Eye (tissue), 1 donor: ENCODE measurements around the gene MMP17.

Experiments
- DNase-seq: peaks from one replicate; pipeline ENCODE4 v3.0.0-alpha.2; 2015

Gene MMP17

DNA sequence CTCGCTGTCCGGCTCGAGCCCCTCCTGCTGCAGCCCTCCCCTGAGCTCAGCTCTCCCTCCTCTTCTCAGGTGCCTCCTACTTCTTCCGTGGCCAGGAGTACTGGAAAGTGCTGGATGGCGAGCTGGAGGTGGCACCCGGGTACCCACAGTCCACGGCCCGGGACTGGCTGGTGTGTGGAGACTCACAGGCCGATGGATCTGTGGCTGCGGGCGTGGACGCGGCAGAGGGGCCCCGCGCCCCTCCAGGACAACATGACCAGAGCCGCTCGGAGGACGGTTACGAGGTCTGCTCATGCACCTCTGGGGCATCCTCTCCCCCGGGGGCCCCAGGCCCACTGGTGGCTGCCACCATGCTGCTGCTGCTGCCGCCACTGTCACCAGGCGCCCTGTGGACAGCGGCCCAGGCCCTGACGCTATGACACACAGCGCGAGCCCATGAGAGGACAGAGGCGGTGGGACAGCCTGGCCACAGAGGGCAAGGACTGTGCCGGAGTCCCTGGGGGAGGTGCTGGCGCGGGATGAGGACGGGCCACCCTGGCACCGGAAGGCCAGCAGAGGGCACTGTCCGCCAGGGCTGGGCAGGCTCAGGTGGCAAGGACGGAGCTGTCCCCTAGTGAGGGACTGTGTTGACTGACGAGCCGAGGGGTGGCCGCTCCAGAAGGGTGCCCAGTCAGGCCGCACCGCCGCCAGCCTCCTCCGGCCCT, 22.8 kb downstream of the MMP17 start:
- DNase-seq: no peak

DNA sequence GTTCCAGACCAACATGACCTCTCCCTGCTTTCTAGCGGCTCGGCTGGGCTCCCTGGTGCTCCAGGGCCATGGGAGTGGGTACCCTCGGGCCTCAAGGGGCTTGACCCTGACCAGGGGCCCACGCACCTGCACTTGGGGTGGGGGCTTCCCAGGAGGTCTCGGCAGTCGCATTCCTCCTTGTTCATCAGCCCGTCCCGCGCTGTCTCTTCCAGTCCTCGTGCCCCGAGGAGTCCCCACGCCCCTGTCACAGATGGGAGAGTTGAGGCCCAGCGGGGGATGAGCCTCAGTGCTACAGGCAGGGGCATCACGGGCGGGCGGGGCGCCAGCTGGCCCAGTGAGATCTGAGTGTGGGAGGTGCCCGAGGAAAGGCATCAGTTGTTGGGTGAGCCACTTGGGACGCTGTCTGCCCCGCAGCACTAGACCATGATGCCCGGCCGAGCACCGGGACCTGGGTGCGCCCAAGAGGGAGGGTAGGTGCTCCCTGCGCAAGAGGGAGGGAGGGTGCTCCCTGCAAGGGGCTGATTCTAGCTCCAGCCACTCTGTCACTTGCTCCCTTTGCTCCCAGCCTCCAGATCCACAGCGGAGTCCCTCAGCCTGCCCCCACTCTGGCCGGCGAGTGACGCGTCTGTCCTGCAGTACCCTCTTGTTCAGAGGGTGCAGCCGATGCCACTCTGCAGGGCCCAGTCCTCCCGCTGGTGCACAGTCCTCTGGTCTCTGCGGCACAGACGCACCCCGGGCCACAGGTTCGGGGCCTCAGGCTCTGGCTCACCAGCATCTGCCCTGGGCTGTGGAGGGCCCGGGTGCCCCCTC, 23.8 kb downstream of the MMP17 start:
- DNase-seq: no peak

DNA sequence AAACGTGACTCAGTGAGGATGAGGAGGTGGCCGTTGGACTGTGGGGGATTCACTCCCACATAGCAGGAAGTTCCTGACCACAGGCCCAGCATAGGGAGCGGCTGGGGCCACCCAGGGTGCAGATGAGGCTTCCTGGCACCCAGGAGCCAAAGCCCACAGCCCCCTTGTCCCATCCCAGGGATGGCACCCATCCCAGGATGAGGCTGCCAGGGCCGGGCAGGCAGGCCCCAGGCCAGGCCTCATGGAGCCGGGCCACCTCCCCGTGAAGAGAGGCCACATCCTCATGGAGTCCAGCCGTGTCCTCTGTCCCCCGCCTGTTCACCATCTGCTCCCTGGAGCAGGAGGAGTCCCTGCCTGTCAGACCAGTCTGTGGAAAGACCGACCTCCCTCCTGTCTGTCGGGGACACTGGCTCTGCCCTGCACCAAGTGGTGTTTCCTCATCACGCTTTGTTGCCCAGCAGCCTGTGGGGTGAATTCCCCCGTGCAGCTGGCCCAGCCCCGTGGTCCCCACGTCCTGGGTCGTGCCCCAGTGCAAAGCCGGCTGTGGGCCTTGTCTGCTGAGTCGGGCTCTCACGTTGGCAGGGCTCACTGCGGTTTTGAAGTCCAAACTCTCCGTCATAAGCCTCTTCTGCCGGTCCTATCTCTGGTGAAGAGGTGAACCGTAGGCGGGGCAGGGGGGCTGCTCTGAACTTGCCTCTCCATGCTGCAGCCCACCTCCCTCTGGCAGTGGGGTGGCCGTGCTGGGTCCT, 24.5 kb downstream of the MMP17 start:
- DNase-seq: no peak

DNA sequence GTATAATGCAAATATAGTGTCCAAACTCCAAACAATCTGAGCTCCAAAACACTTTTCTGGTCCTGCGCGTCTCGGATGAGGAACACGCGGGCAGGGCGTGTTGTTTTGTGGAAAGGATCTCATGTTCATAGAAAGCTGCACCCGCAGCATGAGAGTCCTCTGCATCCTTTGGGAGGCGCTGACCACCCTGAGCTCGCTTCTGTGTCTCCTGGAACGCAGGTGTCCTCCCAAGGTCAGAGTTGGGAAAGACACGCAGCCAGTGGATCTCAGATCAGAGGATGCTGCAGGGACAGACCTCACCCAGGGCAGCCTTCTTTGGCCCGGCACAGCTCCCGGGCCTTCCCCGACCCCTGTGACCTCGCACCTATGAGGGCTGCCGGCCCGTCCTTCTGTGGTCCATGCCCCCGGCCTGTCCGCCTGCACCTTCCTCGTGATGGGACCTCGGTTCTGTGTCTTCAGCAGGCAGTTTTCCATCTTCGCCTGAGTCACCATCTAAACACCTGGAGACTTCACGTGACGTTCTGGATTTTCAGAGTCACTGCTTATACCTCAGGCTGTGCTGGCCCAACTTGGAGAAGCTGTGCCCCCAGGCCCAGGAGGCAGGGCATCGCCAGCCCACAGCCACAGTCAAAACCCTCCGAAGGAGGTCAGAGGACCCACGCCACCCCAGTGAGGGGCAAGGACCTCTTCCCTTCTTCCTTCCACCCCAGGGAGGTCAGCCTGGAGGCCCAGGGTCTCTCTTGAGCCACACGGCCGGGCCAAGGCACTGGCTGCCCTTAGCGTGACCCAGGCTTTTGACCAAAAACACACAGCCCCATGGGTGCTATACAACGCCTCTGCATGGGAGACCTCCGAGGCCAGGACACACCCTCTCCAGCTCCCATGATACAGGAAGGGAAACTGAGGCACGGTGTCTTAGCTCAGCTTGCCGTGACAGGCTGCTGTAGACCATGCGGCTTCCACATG, 25.9 kb downstream of the MMP17 start:
- DNase-seq: no peak

DNA sequence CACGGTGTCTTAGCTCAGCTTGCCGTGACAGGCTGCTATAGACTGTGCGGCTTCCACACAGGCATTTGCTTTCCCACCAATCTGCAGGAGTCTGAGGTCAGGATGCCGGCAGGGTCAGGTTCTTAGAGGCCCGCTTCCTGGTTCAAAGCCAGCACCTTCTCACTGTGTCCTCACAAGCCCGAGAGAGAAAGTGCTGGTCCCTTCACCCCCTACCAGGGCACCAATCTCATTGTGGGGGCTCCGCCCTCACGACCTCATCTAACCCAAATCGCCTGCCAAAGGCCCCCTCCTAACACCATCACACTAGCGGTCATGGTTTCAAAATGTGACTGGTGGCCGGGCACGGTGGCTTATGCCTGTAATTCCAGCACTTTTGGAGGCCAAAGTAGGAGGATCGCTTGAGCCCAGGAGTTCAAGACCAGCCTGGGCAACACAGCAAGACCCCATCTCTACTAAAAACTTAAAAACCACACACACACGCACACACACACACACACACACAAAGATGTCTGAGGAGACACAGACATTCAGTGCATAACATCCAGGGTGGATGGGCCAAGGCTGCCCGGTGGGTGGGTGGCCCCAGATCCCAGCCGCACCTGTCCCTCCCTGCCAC, 26.8 kb downstream of the MMP17 start:
- no peak for DNase-seq

DNA sequence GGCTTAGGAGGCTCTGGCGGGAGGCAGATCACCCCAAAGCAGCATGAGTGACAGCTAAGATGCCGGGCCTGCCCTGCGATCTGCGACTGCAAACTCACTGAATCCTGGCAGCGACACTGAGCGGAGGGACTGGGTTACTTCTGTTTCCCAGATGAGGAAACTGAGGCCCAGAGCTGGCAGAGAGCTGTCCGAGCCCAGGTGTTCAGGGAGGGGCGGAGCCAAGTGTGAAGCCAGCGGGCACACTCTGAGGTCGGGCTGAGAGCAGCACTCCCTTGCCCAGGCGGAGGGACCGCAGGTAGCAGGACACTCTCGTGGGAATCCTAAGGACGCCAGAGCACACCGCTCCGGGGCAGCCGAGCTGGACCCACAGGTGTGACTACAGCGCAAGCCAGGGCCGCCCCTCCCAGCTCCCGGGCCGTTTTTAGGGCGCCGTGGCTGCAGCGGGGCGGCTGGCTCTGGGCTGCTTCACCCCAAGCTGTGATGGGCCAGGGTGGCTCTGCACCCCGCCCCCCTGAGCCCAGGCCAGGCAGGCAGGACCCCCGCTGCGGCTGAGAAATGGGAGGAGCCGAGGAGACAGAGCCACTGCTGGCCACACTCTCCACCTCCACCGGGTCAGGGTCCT, 27.4 kb downstream of the MMP17 start:
- no peak for DNase-seq

DNA sequence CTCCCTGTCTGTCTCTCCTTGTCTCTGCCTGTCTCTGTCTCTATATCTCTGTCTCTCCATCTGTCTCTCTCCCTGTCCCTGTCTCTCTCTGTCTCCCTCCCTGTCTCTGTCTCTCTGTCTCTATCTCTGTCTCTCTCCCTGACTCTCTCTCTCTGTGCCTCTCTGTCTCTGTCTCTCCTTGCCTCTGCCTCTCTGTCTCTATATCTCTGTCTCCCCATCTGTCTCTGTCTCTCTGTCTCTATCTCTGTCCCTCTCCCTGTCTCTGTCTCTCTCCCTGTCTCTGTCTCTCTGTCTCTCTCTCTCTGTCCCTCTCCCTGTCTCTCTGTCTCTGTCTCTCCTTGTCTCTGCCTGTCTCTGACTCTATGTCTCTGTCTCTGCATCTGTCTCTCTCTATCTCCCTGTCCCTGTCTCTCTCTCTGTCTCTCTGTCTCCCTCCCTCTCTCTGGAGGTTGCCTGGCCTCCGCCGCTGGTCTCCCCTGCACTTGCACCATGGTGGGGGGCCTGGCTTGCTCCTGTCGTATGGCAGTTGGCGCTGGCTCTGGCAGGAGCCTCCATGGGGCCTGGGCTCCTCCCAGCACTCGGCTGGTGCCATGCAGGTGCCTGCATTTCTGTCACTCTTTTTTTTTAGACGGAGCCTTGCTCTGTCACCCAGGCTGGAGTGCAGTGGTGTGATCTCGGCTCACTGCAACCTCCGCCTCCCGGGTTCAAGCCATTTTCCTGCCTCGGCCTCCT, 28.3 kb downstream of the MMP17 start:
- no peak for DNase-seq

DNA sequence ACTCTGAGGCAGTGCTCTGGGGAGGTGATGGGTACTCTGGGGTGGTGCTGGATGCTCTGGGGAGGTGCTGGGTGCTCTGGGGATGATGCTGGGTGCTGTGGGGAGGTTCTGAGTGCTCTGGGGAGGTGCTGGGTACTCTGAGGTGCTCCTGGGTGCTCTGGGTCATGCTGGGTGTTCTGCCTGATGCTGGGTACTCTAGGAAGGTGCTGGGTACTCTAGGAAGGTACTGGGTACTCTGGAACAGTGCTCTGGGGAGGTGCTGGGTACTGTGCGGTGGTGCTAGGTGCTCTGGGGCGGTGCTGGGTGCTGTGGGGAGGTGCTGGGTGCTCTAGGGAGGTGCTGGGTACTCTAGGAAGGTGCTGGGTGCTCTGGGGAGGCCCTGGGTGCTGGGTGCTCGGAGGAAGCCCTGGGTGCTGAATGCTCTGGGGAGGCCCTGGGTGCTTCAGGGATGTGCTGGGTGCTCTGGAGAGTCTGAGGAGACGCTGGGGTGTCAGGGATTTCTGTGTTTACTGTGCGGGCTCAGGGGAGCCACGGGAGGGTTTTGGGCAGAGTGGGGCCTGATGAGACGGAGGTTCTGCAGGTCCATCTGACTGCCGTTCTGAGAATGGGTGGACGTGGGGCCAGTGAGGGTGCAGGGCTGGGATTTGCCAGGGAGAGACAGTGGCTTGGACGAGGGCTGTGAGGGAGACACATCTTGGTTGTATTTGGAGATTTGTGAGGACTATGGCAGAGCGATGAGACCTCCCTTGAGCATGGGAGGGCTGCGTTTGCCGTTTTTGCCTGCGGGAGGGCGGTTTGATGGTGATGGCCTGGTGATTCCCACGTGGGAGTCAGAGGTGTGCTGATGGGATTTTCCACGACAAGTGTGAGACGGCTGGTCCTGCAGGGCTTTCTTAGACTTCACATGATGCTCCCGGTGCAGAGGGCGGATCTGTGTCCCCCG, 30.0 kb downstream of the MMP17 start:
- no peak for DNase-seq

DNA sequence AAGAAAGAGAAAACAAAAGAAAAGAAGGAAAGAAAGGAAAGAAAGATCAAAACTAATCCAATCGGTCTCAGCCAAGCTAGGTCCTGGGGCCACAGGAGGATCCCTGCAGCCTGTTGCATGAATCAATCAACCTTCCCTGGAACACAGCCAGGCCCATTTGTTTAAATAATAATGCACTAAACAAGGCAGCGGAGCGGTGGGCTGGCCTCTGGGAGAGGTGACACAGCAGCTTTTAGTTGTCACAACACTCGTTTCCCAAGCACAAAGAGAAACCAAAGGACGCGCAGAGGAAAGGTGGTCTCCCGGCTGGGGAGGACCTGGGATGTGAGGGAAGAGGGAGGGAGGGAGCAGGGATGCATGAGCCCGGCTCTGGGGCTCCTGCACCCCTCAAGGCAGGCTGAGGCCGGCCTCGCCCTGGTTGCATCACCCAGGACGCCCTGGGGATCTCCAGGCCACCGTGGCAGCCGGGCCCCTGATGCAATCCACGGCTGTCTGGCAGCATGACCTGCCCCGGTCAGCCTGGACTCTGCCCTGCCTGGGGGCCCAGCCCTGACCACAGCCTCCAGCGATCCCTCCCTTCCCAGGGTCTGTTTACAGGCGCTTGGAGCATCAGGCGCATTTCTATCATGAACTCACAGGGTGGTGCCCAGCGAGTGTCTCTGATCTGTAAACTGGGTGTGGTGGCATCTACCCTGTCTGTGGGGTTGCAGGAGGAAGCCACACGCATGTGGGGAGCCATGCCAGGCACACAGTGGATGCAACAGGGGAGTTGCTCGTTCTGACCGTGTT, 32.5 kb downstream of the MMP17 start:
- DNase-seq: peak; percentile 63

DNA sequence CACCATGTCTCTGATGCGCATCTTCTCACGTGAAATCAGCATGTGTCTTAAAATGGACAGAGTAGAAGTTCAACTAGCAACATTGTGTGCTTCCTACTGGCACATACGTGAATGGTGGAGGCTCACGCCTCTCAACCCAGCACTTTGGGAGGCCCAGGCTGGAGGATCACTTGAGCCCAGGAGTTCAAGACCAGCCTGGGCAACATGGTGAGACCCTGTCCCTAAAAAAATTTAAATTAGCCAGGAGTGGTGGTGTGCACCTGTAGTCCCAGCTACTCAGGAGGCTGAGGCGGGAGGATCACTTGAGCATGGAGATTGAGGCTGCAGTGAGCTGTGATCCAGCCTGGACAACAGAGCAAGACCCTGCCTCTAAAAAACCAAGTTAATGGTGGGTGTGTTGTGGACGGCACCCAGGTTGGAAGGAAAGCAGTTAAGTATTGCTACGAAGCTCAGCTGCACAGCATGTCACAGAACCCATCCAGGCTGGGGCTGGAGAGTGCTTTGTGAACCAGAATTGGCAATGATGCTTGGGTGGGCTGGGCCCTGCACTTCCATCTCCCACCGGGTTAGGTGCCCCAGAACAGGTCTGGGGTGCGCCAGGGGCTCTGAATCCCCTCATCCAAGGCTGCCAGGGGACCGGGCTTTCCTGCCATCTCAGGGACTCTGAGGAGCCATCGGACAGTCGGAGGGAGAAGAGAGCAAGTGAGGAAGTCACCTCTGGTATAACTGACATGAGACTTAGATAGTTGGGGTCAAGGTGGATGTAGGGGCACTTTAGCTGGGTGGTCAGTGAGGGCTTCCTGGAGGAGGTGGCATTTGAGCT, 33.3 kb downstream of the MMP17 start:
- no peak for DNase-seq

DNA sequence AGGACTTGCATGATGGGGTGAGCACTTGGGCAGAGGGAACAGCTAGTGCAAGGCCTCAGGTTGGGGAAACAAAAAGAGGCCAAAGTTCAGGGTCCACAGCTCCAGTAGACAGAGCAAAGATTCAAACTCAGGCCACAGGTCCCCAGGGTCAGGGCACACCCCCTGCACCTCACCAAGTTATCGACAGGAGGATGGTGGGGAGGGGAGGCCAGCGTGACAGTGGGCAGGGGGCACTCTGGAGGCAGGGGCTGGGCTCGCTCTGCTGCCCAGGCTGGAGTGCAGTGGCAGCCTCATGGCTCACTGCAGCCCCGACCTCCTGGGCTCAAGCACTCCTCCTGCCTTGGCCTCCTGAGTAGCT, 33.9 kb downstream of the MMP17 start:
- DNase-seq: no peak

DNA sequence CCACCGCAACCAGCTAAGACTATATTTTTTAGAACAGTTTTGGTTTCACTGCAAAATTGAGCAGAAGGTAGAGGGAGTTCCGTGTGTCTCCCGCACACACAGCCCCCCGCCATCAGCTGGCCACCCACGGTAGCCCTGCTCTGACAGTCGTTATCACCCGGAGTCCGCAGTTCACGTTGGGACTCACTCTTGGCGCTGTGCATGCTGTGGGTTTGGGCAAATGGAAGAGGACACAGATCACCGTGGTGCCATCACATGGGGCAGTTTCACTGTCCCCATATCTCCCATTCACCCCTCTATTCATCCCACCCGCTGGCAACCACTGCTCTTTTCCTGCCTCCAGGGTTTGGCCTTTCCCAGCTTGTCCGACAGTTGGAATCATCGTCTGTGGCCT, 34.4 kb downstream of the MMP17 start:
- DNase-seq: peak; percentile 47

DNA sequence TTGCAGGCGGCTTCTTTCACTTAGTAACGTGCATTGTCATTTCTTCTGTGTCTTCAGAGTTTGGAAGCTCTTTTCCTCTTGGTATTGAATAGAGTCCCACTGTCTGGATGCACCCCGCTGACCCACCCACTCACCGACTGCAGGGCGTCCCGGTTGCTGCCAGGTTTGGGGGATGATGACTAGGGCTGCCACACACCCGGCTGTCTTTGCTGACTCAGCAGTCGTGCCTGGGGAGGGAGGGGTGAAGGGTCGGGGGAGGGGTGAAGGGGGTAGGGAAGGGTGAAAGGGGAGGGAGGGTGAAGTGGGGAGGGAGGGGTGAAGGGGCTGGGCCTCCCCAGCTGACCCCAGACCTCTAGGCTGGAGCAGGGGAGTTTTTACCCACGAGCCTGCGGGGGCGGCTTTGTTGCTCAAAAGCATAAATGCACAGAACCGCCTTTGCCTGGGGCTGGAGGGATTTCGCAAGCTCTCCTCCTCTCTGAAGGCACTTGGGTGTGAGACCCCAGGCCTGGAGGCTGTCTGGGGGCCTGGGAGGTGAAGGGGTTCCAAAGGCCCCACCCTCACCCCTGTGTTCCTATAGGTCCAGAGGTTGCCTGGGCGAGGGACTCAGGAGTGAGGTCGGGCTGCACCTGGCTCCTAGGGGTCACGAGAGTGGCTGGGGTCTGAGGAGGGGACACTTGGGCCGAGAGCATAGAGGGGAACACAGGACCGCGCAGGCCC, 35.0 kb downstream of the MMP17 start:
- DNase-seq: no peak

DNA sequence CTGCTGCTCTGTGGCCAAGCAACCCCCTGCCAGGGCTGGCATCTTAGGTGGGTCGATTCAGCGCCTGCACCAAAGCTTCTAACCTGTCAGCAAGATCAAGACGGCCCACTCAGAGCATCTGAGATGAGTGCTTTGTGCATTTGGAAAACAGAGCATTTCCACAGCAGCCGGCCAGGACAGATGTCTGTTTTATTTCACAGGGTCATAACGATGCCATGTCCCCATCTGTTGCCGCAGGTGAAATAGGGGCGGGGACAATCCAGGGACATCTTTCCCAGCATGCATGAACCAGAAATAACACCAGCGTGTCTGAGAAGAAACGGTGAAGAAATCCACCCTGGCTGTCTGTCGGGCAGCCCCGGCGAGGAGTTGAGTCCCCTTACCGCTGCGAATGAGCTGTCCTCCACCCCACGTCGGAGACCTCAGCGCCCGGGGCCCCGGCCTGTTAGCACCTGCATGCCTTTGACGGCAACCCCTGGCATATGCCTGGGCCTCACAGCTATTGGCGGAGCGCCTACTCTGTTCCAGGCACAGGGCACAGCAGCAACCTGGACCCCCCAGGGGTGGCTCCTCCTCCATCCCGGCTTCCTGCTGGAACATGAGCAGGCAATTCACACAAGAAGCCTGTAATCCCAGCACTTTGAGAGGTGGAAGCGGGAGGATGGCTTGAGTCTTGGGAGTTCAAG, 35.7 kb downstream of the MMP17 start:
- peak; percentile 31 for DNase-seq

DNA sequence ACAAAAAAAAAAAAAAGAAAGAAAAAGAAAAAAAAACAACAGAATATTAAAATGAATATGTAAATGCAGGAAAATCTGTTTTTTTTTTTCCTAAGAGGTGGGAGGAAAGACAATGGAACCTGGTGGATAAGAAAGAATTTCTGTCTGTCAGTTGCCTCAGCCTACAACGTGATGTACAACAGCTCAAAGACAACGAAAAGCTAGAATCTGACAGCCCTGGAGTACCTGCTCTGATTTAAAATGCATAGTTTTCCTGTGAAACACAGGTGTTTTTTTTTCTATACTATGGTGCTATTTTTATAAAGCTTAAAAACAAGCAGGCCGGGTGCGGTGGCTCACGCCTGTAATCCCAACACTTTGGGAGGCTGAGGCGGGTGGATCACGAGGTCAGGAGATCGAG, 36.3 kb downstream of the MMP17 start:
- no peak for DNase-seq

DNA sequence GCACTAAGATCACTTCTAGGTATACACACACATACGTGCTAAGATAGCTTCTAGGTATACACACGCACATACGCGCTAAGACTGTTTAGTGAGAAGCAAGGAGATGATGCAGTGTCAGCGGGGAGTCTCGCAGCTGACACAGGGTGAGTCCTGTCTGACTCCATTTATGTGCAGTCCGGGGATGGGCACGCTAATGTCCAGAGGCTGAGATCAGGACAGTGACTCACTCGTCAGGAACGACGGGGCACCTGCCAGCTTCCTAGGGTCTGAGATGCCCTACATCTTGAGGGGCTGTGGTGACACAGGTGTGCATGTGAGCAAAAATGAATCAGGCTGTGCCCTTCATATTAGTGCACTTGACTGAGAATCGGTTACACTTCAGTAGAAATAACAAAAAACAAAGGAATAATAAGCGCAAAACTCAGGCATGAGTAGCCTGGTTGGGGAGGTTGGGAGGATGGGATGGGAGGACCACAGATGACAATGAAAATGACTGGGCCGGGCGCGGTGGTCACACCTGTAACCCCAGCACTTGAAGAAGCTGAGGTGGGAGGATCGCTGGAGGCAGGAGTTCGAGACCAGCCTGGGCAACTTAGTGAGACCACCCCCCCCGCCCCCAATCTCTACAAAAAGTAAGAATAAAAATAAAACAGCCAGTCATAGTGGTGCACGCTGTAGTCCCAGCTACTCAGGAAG, 37.1 kb downstream of the MMP17 start:
- DNase-seq: no peak
